CD8-positive, alpha-beta memory T cell (primary cell): Measurements from ENCODE around the gene WBP4. TPM values are rescaled to one million over a fixed set of nuclear protein-coding genes. Genes with fewer than 3 reads are reported as not detected.

Experiments
- CTCF ChIA-PET: fragments of 350-600 bp; sonication (Branson Sonifier 250); formaldehyde crosslinking; loops from one replicate; lab custom pipeline; 2021; ENCODE audit warnings: antibody characterized with exemption; lab: Charles Lee
- POLR2A ChIA-PET: fragments of 350-600 bp; sonication (Branson Sonifier 250); formaldehyde crosslinking; loops from one replicate; lab custom pipeline; 2021; ENCODE audit warnings: antibody characterized with exemption; lab: Charles Lee
- DNase-seq, 5 donors: peaks; one replicate each; pipeline versions ENCODE4 v3.0.0 to v3.0.0-alpha.2; 2020 to 2022; ENCODE audit warnings: mixed read lengths in 1 of 5
- H3K27ac ChIP-seq: one replicate; pipeline ENCODE4 v1.7.0; 2013; ENCODE audit warnings: low read depth, mild to moderate bottlenecking, low read length, moderate library complexity
- H3K27me3 ChIP-seq: 2 replicates; pipeline ENCODE4 v1.7.0; 2013; ENCODE audit warnings: low read length, mild to moderate bottlenecking; ENCODE audit not compliant: insufficient read depth, poor library complexity, severe bottlenecking
- H3K36me3 ChIP-seq: 2 replicates; pipeline ENCODE4 v1.7.0; 2013; ENCODE audit warnings: mild to moderate bottlenecking, low read length, moderate library complexity; ENCODE audit not compliant: insufficient read depth
- H3K4me1 ChIP-seq: 2 replicates; pipeline ENCODE4 v1.7.0; 2013; ENCODE audit warnings: mild to moderate bottlenecking, low read length, moderate library complexity; ENCODE audit not compliant: insufficient read depth
- H3K4me3 ChIP-seq: 2 replicates; pipeline ENCODE4 v1.7.0; 2013; ENCODE audit warnings: mild to moderate bottlenecking, low read length
- H3K9me3 ChIP-seq: 2 replicates; pipeline ENCODE4 v1.7.0; 2013; ENCODE audit warnings: mild to moderate bottlenecking, low read length
- H3K27ac Mint-ChIP-seq, 8 donors: one replicate each; pipeline ENCODE4 v1.8.0; 2020 to 2021; ENCODE audit warnings: mixed read lengths in 8 of 8, mild to moderate bottlenecking in 6 of 8, inconsistent platforms in 3 of 8, moderate library complexity in 3 of 8
- H3K27me3 Mint-ChIP-seq, 2 donors: one replicate each; pipeline ENCODE4 v1.8.0; 2020 to 2021; ENCODE audit warnings: mixed read lengths in 2 of 2, mild to moderate bottlenecking in 1 of 2, moderate library complexity in 1 of 2
- H3K36me3 Mint-ChIP-seq, 3 donors: one replicate each; pipeline ENCODE4 v1.8.0; 2020 to 2021; ENCODE audit warnings: mixed read lengths in 3 of 3, inconsistent platforms in 1 of 3, mild to moderate bottlenecking in 1 of 3
- H3K4me1 Mint-ChIP-seq, 3 donors: one replicate each; pipeline ENCODE4 v1.8.0; 2020 to 2021; ENCODE audit warnings: mixed read lengths in 3 of 3, inconsistent platforms in 1 of 3, mild to moderate bottlenecking in 1 of 3
- H3K4me3 Mint-ChIP-seq, 7 donors: one replicate each; pipeline ENCODE4 v1.8.0; 2020 to 2021; ENCODE audit warnings: mixed read lengths in 7 of 7, mild to moderate bottlenecking in 6 of 7, moderate library complexity in 4 of 7, inconsistent platforms in 2 of 7
- H3K9me3 Mint-ChIP-seq, 5 donors: one replicate each; pipeline ENCODE4 v1.8.0; 2020 to 2022; ENCODE audit warnings: mixed read lengths in 5 of 5, mild to moderate bottlenecking in 3 of 5, moderate library complexity in 2 of 5, inconsistent platforms in 1 of 5
- polyA plus RNA-seq: library from polyadenylated mRNA; unstranded; fragments of 300-500 nt; fragmentation: Illumina TruSeq; gene quantifications from one replicate; pipeline ENCODE4 v1.2.3, GENCODE V29; 2021
- total RNA-seq, 2 experiments: library from RNA; stranded (reverse); gene quantifications; one replicate each; pipeline ENCODE4 v1.2.3, GENCODE V29; 2021

The WBP4 gene
- total RNA-seq: 10 to 100 TPM; 15.5 to 15.8 TPM
- 4.7 TPM for polyA plus RNA-seq

GRCh38 chr13:41061075-41061913, at the start of gene WBP4:
TSS of gene WBP4 (plus strand) at chr13:41061509. CDS start at chr13:41061674, 165 bp downstream.
- H3K4me1 Mint-ChIP-seq: peaks cover 40 to 67% (median 52%) of the 10 kb centered on the region in 3 donors
- Histone ChIP-seq H3K4me3 (peak within 1 kb of the TSS; percentile 98), H3K36me3 (no peaks in the 10 kb centered on the region), H3K27ac (peak within 1 kb of the TSS; percentile 88), H3K4me1 (peaks cover 24% of the 10 kb centered on the region), H3K27me3 (no peaks in the 10 kb centered on the region), H3K9me3 (no peaks in the 10 kb centered on the region)
- CTCF ChIA-PET: interaction anchor here (0.6 to 3.5 kb wide), 22 partner anchors 8 to 291 kb away, joined by 3 to 23 read pairs (median 3); partner anchors contain the start of gene ELF1
- DNase-seq: peak; percentile 76 to 93 (median 88)
- H3K27me3 Mint-ChIP-seq: peaks cover 0 to 14% of the 10 kb centered on the region in 2 donors
- H3K4me3 Mint-ChIP-seq: peak within 1 kb of the TSS; percentile 97 to 100 (median 100)
- H3K27ac Mint-ChIP-seq: peak within 1 kb of the TSS; percentile 98 to 100 (median 99)
- peaks cover 0 to 43% (median 5%) of the 10 kb centered on the region in 3 donors for H3K36me3 Mint-ChIP-seq
- POLR2A ChIA-PET: interaction anchor here (0.9 to 2.7 kb wide), 12 partner anchors 8 to 140 kb away, joined by 3 to 31 read pairs (median 5); partner anchors contain the start of gene ELF1
- H3K9me3 Mint-ChIP-seq: peaks cover 0 to 9% (median 4%) of the 10 kb centered on the region in 5 donors

DNA sequence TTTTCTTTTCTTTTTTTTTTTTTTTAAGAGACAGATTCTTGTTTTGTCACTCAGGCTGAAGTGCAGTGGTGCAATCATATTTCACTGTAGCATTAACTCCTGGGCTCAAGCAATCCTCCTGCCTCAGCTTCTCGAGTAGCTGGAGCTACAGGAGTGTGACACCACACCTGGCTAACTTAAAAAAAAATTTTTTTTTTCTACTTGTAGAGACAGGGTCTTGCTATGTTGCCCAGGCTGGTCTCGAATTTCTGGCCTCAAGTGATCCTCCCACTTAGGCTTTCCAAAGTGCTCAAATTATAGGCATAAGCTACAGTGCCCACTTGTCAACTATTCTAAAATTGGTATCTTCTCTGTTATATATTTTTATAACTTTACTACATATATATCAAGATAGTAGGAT, 48.8 kb upstream of the WBP4 start:
- ChIA-PET POLR2A (no interaction called here), CTCF (interaction anchor here (0.7 to 1.4 kb wide), 7 partner anchors 10 to 455 kb away, joined by 3 to 4 read pairs (median 3); no protein-coding TSS in a partner anchor)
- no peaks in the 10 kb centered on the region for H3K27me3 ChIP-seq
- no peak for DNase-seq
- Mint-ChIP-seq H3K9me3 (no peaks in the 10 kb centered on the region), H3K4me1 (peaks cover 63 to 90% (median 81%) of the 10 kb centered on the region in 3 donors), H3K36me3 (peaks cover 0 to 41% (median 2%) of the 10 kb centered on the region in 3 donors), H3K27me3 (no peaks in the 10 kb centered on the region), H3K27ac (peak overlapping the region in 5 of 8 donors; percentile 26 to 62 (median 52)), H3K4me3 (peak overlapping the region in 3 of 7 donors; percentile 44 to 63 (median 54))
- H3K9me3 ChIP-seq: no peaks in the 10 kb centered on the region
- H3K4me3 ChIP-seq: no peak overlapping the region
- H3K36me3 ChIP-seq: no peaks in the 10 kb centered on the region
- peaks cover 59% of the 10 kb centered on the region for H3K4me1 ChIP-seq
- H3K27ac ChIP-seq: no peak overlapping the region

GRCh38 chr13:41013835-41014234, 47.5 kb upstream of the WBP4 start:
- Mint-ChIP-seq H3K36me3 (peaks cover 0 to 45% (median 0%) of the 10 kb centered on the region in 3 donors), H3K9me3 (no peaks in the 10 kb centered on the region), H3K4me1 (peaks cover 51 to 78% (median 68%) of the 10 kb centered on the region in 3 donors), H3K4me3 (peak overlapping the region; percentile 85 to 95 (median 90)), H3K27me3 (no peaks in the 10 kb centered on the region), H3K27ac (peak overlapping the region; percentile 68 to 96 (median 92))
- ChIA-PET POLR2A (interaction anchor here (1.4 kb wide), 1 partner anchor 47 kb away, joined by 5 read pairs; the partner anchor contains the start of gene WBP4), CTCF (interaction anchor here (1.2 to 1.7 kb wide), 4 partner anchors 35 to 47 kb away, joined by 3 to 8 read pairs (median 4); no protein-coding TSS in a partner anchor)
- Histone ChIP-seq H3K27me3 (no peaks in the 10 kb centered on the region), H3K4me1 (peaks cover 46% of the 10 kb centered on the region), H3K4me3 (peak overlapping the region; percentile 33), H3K36me3 (no peaks in the 10 kb centered on the region), H3K9me3 (no peaks in the 10 kb centered on the region), H3K27ac (no peak overlapping the region)
- no peak for DNase-seq

GRCh38 chr13:41015920-41016319, 45.4 kb upstream of the WBP4 start:
- Histone ChIP-seq H3K27ac (no peak overlapping the region), H3K27me3 (no peaks in the 10 kb centered on the region), H3K36me3 (no peaks in the 10 kb centered on the region), H3K9me3 (no peaks in the 10 kb centered on the region), H3K4me3 (peak overlapping the region; percentile 33), H3K4me1 (peaks cover 51% of the 10 kb centered on the region)
- no peak for DNase-seq
- no peaks in the 10 kb centered on the region for H3K9me3 Mint-ChIP-seq
- peaks cover 50 to 76% (median 70%) of the 10 kb centered on the region in 3 donors for H3K4me1 Mint-ChIP-seq
- no peaks in the 10 kb centered on the region for H3K27me3 Mint-ChIP-seq
- peaks cover 0 to 44% (median 0%) of the 10 kb centered on the region in 3 donors for H3K36me3 Mint-ChIP-seq
- ChIA-PET POLR2A (interaction anchor here (0.9 to 2.1 kb wide), 4 partner anchors 8 to 46 kb away, joined by 3 to 6 read pairs (median 4); no protein-coding TSS in a partner anchor), CTCF (interaction anchor here (1.2 kb wide), 1 partner anchor 30 kb away, joined by 3 read pairs; no protein-coding TSS in a partner anchor)
- peak overlapping the region; percentile 89 to 95 (median 91) for H3K4me3 Mint-ChIP-seq
- H3K27ac Mint-ChIP-seq: peak overlapping the region; percentile 78 to 96 (median 90)

- Histone ChIP-seq H3K27me3 (no peaks in the 10 kb centered on the region), H3K4me3 (peak overlapping the region; percentile 53), H3K36me3 (no peaks in the 10 kb centered on the region), H3K9me3 (no peaks in the 10 kb centered on the region), H3K4me1 (peaks cover 39% of the 10 kb centered on the region), H3K27ac (peak overlapping the region; percentile 91)
- no peaks in the 10 kb centered on the region for H3K9me3 Mint-ChIP-seq
- peak in 4 of 5 donors; percentile 21 to 57 (median 27) for DNase-seq
- POLR2A ChIA-PET: interaction anchor here (1.1 to 2.1 kb wide), 6 partner anchors 10 to 38 kb away, joined by 4 to 7 read pairs (median 6); no protein-coding TSS in a partner anchor
- peak overlapping the region; percentile 89 to 95 (median 92) for H3K4me3 Mint-ChIP-seq
- H3K27ac Mint-ChIP-seq: peak overlapping the region; percentile 80 to 97 (median 92)
- peaks cover 0 to 34% (median 0%) of the 10 kb centered on the region in 3 donors for H3K36me3 Mint-ChIP-seq
- H3K27me3 Mint-ChIP-seq: no peaks in the 10 kb centered on the region
- CTCF ChIA-PET: interaction anchor here (1.0 to 2.4 kb wide), 3 partner anchors 35 to 95 kb away, joined by 3 to 8 read pairs (median 3); no protein-coding TSS in a partner anchor
- H3K4me1 Mint-ChIP-seq: peaks cover 48 to 71% (median 66%) of the 10 kb centered on the region in 3 donors
Observed at GRCh38 chr13:41017159-41017558, 44.1 kb upstream of the WBP4 start.

DNA sequence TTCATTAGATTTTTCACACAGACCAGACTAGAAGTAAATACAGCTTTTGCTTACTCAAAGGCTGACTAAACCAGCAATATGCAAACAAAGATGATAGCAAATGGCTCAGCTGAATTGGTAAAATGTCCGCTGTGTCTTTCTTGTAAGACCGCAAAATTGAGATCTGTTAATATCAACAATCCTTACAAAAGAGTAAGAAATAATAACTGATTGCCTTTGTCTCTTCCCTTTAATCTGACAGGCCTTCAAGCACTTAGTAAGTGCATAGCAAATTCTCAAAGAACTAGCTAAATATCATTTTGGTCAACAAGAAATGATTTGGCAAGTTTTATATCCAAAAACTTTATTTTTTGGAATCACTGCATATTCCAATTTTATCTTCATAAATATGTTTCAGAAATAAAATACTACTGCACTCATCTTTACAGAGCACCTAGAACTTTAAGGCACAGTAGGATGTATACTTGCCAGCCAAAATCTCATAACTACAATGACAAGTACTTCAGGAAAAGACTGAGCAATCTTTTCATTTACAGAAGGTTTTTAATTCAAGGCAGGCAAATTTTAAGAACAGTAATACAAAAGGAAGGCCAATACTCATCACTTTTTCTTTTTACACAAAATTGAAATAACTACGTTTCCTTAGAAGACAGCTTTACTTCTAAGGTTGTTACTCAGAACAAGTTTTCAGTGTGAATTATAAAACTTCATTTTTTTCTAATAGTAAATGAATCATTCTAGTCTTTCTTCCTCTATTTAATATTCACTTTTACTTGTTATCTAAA, 43.3 kb upstream of the WBP4 start:
- Mint-ChIP-seq H3K9me3 (no peaks in the 10 kb centered on the region), H3K27ac (peak overlapping the region; percentile 80 to 97 (median 92)), H3K4me3 (peak overlapping the region; percentile 89 to 95 (median 92)), H3K4me1 (peaks cover 44 to 63% (median 58%) of the 10 kb centered on the region in 3 donors), H3K36me3 (peaks cover 0 to 28% (median 0%) of the 10 kb centered on the region in 3 donors), H3K27me3 (no peaks in the 10 kb centered on the region)
- no peak for DNase-seq
- no peaks in the 10 kb centered on the region for H3K27me3 ChIP-seq
- POLR2A ChIA-PET: interaction anchor here (0.6 to 3.5 kb wide), 11 partner anchors 12 to 84 kb away, joined by 3 to 31 read pairs (median 5); partner anchors contain the start of gene WBP4
- peak overlapping the region; percentile 91 for H3K27ac ChIP-seq
- CTCF ChIA-PET: interaction anchor here (1.0 to 2.4 kb wide), 4 partner anchors 12 to 97 kb away, joined by 3 to 8 read pairs (median 6); partner anchors contain the start of gene WBP4
- no peaks in the 10 kb centered on the region for H3K36me3 ChIP-seq
- peak overlapping the region; percentile 53 for H3K4me3 ChIP-seq
- H3K4me1 ChIP-seq: peaks cover 34% of the 10 kb centered on the region
- H3K9me3 ChIP-seq: no peaks in the 10 kb centered on the region

DNA sequence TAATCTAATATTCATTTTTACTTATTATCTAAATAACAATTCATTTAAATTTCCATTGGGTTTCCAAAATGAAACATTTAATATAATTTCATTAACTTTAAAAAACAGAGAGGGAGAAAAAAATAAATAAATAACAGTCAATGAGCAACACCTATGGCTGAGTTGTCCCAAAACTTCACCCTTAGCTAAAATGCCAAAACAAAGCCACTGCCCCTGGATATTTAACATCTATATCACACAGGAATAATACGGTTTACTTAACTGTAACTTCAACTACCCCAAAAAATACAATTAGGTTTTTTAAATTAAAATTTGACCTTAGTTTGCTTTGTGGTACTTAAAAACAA, 42.7 kb upstream of the WBP4 start:
- ChIA-PET POLR2A (interaction anchor here (0.6 to 3.5 kb wide), 10 partner anchors 11 to 84 kb away, joined by 3 to 31 read pairs (median 4); partner anchors contain the start of gene WBP4), CTCF (interaction anchor here (0.7 to 5.2 kb wide), 12 partner anchors 11 to 97 kb away, joined by 3 to 22 read pairs (median 4); partner anchors contain the start of gene WBP4)
- Mint-ChIP-seq H3K27me3 (no peaks in the 10 kb centered on the region), H3K27ac (peak overlapping the region; percentile 84 to 99 (median 97)), H3K36me3 (peaks cover 0 to 24% (median 0%) of the 10 kb centered on the region in 3 donors), H3K4me1 (peaks cover 39 to 62% (median 53%) of the 10 kb centered on the region in 3 donors), H3K4me3 (peak overlapping the region; percentile 89 to 95 (median 91)), H3K9me3 (no peaks in the 10 kb centered on the region)
- DNase-seq: no peak
- Histone ChIP-seq H3K27me3 (no peaks in the 10 kb centered on the region), H3K9me3 (no peaks in the 10 kb centered on the region), H3K36me3 (no peaks in the 10 kb centered on the region), H3K4me1 (peaks cover 34% of the 10 kb centered on the region), H3K27ac (peak overlapping the region; percentile 91), H3K4me3 (peak overlapping the region; percentile 66)
